ENCODE results near the gene MAFB.

GRCh38 chr20:40689943-40690835, 1.2 kb upstream of the MAFB start:
- TF ChIP-seq, protein P1, sequence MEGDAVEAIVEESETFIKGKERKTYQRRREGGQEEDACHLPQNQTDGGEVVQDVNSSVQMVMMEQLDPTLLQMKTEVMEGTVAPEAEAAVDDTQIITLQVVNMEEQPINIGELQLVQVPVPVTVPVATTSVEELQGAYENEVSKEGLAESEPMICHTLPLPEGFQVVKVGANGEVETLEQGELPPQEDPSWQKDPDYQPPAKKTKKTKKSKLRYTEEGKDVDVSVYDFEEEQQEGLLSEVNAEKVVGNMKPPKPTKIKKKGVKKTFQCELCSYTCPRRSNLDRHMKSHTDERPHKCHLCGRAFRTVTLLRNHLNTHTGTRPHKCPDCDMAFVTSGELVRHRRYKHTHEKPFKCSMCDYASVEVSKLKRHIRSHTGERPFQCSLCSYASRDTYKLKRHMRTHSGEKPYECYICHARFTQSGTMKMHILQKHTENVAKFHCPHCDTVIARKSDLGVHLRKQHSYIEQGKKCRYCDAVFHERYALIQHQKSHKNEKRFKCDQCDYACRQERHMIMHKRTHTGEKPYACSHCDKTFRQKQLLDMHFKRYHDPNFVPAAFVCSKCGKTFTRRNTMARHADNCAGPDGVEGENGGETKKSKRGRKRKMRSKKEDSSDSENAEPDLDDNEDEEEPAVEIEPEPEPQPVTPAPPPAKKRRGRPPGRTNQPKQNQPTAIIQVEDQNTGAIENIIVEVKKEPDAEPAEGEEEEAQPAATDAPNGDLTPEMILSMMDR (IDR thresholded peaks at IDR 0.05; ENCODE audit: insufficient read depth, low read length, poor library complexity, severe bottlenecking) = peak; percentile 61
- TF ChIP-seq EZH2phosphoT487 (conservative IDR thresholded peaks at IDR 0.05; ENCODE audit: low read length) = no peak
